GM12891 (cell line): Measurements from ENCODE around the gene HAND1.

Experiments
- PAX5 ChIP-seq: IDR thresholded peaks from 2 replicates; pipeline ENCODE4 v1.6.1; 2011; ENCODE audit warnings: low read length, moderate library complexity, mild to moderate bottlenecking; ENCODE audit not compliant: insufficient read depth, severe bottlenecking
- POLR2A ChIP-seq: IDR thresholded peaks from 2 replicates; pipeline ENCODE4 v1.6.1; 2011; ENCODE audit warnings: low read depth, low read length, control low read depth
- POLR2AphosphoS5 ChIP-seq: IDR thresholded peaks from 2 replicates; pipeline ENCODE4 v1.6.1; 2011; ENCODE audit warnings: low read depth, low read length, control low read depth
- POU2F2 ChIP-seq: IDR thresholded peaks from 2 replicates; pipeline ENCODE4 v1.6.1; 2011; ENCODE audit warnings: low read depth, mild to moderate bottlenecking, control low read depth, low read length, moderate library complexity
- SPI1 ChIP-seq: IDR thresholded peaks from 2 replicates; pipeline ENCODE4 v1.6.1; 2011; ENCODE audit warnings: low read depth, low read length, control low read depth
- TAF1 ChIP-seq: IDR thresholded peaks from 2 replicates; pipeline ENCODE4 v1.6.1; 2011; ENCODE audit warnings: low read depth, low read length, control low read depth

DNA sequence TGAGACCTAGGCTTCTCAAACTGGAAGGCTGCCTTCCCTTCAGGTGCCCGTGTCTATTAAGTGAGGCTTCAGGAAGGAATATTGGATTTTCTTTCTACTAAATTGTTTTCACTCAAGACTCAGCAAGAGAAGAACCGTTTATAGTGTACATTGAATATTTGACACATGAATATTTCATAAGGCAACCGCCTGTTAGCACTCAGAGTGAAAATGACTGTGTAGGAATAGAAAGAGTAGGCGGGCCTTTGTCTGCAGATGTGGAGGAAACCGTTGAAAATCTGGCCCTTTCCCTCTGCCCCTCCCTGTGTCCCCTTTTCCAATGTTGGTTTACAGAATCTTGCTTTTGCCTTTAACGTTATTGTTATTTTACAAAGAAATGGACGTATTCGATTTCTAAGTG is 26.1 kb downstream of the HAND1 start:
- TF ChIP-seq POLR2A (no peak), POLR2AphosphoS5 (no peak), TAF1 (no peak), SPI1 (no peak), PAX5 (no peak), POU2F2 (no peak)
